NCI-H2029 treated with DMSO at 0.1 percent for 48 hours (cell line): ENCODE data around the gene MBL2.

ENCODE experiments used
- DNase-seq: peaks from one replicate; lab custom pipeline; 2025; lab: John Stamatoyannopoulos, UW

MBL2 gene

DNA sequence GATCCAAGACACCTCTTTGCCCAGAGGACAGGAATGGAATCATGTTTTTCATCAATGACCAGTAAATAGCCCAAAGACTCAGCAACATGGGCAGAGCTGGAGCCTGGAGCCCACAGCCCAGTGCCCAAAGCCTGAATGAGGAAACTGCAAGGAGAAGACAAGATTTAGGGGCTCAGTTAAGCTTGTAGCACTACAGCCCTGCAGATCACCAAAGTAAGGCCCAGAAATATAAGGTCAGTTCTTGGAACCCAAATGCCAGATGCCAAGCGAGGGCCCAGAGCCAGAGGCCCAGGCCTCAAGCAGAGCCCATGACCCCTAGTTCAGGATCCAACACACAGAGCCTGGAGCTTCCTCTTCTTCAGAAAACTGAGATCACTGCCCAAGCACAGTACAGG, 32.4 kb downstream of the MBL2 start:
- no peak for DNase-seq

DNA sequence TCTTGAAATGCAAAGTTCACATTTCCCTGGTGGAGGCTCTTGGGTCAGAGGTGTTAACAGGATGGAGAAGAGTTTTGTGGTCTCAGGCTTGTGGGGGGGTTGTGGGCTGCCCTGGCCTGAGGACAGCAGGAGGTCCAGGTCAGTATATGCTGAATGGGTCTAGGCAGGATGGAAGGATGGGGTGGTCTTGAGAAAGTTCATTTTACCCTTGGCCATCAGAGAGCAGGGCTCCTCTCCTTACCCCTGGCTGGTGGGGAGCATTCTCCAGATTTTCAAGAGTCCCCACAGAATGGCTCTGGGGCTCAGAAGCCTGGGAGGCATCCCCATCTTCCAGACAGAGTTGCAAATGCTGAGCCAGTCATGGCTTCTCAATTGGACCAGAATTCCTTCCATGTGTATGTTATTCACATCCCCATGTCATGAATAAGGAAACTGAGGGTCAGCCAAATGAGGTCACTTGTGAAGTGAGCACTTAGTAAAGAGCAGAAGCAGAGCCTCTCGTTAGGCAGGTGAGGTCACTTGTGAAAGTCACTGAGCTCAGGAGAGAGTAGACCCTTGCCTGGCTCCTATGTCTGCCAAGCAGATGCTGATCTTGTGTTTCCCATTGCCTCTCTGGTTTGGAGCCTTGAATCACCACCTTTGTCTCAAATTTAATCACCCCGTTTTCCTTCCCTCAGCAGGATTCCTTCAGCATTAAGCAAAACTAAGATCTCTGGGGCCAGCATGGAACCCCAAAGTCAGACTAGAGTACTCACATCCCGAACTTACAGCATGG, 33.0 kb downstream of the MBL2 start:
- DNase-seq = no peak

DNA sequence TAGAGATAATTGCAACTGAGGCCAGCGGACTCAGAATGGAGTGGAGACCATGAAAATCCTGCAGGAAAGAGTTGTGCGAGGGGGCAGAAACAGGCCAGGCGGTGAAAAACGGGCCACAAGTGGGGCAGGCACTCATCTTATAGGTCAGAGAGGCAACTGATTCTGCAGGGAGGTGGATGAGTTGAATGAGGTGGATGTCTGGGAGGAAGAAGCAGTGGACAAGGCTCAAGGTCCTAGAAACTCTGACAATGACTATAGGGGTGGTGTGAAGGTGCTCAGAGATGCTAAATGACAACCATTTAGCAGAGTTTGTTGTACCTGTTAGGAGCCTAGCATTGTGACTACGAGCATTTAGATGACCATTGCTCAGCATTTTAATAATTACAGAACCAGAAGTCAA, 33.6 kb downstream of the MBL2 start:
- DNase-seq = no peak

DNA sequence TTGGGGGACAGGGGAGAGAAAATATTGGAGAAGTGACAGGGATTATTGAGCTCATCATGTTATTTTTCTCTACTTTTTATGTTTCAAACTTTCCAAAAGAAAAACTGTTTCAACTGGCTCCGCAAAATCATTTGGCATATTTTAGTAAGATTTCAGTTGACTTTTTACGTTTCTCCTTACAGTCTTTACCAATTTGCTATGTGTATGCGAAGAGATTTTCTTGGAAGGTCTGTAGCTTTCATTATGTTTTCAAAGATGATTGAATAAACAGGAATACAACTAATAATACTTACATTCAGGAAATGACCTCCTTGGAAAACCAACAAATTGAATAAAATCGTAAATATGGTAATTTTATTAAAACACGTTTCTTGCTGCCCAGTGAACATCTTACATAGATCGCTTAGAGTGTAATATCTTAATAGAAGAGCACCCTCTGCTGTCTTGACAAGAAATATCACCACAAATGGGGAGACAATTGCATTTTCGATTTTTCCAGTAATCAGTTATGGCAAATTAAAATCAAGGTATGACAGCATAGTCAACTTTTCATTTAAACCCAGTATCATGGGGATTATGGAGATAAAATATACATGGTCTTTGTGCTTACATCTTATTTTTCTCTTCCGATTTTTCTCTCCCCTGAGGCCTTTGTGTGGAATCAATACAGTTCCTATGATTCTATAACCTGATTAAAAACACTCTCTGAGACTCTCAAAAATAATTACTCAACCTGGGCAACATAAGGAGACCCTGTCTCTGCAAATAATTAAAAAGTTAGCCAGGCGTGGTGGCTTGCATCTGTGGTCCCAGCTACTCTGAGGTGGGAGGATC, 43.1 kb downstream of the MBL2 start:
- no peak for DNase-seq

DNA sequence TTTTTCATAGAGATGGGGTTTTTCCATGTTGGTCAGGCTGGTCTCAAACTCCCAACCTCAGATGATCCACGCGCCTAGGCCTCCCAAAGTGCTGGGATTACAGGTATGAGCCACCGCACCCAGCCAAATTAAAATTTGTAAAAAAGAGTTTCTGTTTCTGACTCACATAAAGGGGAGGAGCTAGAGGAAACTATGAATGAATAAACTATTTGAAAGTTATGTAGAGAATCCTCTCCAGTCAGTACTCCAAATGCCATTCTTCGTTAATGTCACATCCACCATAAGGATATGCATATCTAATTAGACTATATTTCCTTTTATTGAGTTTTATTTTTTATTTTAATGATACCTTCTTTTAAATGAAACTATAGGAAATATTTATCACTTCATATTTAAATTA, 52.6 kb downstream of the MBL2 start:
- no peak for DNase-seq
